Neural cell (in vitro differentiated cells): ENCODE results near the gene IL17A.

Experiments
- CTCF ChIP-seq: fragments of 450-650 bp; IDR thresholded peaks from 2 replicates; pipeline ENCODE4 v1.5.1; 2014; ENCODE audit warnings: antibody characterized with exemption, mild to moderate bottlenecking, moderate library complexity; ENCODE audit not compliant: poor library complexity, severe bottlenecking
- EZH2 ChIP-seq: fragments of 200-600, 300-800 bp; shearing (Covaris generic), sonication (generic); IDR thresholded peaks from 2 replicates; pipeline ENCODE4 v1.6.1; 2014; ENCODE audit warnings: antibody characterized with exemption, low read length, borderline replicate concordance, mild to moderate bottlenecking; ENCODE audit not compliant: insufficient read depth, poor library complexity, severe bottlenecking
- SMC3 ChIP-seq: fragments of 450-650 bp; conservative IDR thresholded peaks from 2 replicates; pipeline ENCODE4 v1.6.1; 2014; ENCODE audit warnings: antibody characterized with exemption, mild to moderate bottlenecking, moderate library complexity; ENCODE audit not compliant: poor library complexity

- TF ChIP-seq CTCF, result no peak
- no peak for TF ChIP-seq EZH2
- no peak for TF ChIP-seq SMC3
These were observed 12.1 kb upstream of the IL17A start for GRCh38 chr6:52174118-52174517.
